Measurements from ENCODE around the gene ANXA6. TPM values are rescaled to one million over a fixed set of nuclear protein-coding genes. Genes with fewer than 3 reads are reported as not detected.

The ANXA6 gene
- total and polyA plus RNA-seq, 10 of the 15 experiments (the other 5 are each of a cell fraction or from before 2014, with no cell fraction given) = 44.0 to 571 (median 465) TPM

GRCh38 chr5:151141535-151141934 lies 16.0 kb downstream of the ANXA6 start (continued):
- TF ChIP-seq, protein P1, sequence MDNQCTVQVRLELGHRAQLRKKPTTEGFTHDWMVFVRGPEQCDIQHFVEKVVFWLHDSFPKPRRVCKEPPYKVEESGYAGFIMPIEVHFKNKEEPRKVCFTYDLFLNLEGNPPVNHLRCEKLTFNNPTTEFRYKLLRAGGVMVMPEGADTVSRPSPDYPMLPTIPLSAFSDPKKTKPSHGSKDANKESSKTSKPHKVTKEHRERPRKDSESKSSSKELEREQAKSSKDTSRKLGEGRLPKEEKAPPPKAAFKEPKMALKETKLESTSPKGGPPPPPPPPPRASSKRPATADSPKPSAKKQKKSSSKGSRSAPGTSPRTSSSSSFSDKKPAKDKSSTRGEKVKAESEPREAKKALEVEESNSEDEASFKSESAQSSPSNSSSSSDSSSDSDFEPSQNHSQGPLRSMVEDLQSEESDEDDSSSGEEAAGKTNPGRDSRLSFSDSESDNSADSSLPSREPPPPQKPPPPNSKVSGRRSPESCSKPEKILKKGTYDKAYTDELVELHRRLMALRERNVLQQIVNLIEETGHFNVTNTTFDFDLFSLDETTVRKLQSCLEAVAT (IDR thresholded peaks at IDR 0.05) = 0 out of 2 replicates have a peak, but pooled peaks have one; percentile 2
- TF ChIP-seq, protein P2, sequence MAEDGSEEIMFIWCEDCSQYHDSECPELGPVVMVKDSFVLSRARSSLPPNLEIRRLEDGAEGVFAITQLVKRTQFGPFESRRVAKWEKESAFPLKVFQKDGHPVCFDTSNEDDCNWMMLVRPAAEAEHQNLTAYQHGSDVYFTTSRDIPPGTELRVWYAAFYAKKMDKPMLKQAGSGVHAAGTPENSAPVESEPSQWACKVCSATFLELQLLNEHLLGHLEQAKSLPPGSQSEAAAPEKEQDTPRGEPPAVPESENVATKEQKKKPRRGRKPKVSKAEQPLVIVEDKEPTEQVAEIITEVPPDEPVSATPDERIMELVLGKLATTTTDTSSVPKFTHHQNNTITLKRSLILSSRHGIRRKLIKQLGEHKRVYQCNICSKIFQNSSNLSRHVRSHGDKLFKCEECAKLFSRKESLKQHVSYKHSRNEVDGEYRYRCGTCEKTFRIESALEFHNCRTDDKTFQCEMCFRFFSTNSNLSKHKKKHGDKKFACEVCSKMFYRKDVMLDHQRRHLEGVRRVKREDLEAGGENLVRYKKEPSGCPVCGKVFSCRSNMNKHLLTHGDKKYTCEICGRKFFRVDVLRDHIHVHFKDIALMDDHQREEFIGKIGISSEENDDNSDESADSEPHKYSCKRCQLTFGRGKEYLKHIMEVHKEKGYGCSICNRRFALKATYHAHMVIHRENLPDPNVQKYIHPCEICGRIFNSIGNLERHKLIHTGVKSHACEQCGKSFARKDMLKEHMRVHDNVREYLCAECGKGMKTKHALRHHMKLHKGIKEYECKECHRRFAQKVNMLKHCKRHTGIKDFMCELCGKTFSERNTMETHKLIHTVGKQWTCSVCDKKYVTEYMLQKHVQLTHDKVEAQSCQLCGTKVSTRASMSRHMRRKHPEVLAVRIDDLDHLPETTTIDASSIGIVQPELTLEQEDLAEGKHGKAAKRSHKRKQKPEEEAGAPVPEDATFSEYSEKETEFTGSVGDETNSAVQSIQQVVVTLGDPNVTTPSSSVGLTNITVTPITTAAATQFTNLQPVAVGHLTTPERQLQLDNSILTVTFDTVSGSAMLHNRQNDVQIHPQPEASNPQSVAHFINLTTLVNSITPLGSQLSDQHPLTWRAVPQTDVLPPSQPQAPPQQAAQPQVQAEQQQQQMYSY (CRISPR knock-in tag; IDR thresholded peaks at IDR 0.05) = no peak
- TF ChIP-seq KLF5 (IDR thresholded peaks at IDR 0.05; ENCODE audit: partially characterized antibody) (no peak), ZBTB33 (IDR thresholded peaks at IDR 0.05) (no peak), ZNF384 (IDR thresholded peaks at IDR 0.05; ENCODE audit: borderline replicate concordance, low read depth, low read length) (no peak), EP300 (IDR thresholded peaks at IDR 0.05; ENCODE audit: borderline replicate concordance in 1 of 2, control insufficient read depth in 1 of 2, low read depth in 2 of 2, low read length in 2 of 2) (no peak), EED (IDR thresholded peaks at IDR 0.05; ENCODE audit: low read depth) (peak; percentile 79), RELA (IDR thresholded peaks at IDR 0.05; ENCODE audit: borderline replicate concordance, partially characterized antibody) (peak; percentile 81), IRF3 (IDR thresholded peaks at IDR 0.05) (no peak), CHD4 (IDR thresholded peaks at IDR 0.05) (no peak), SUZ12 (IDR thresholded peaks at IDR 0.05; ENCODE audit: unreplicated experiment) (no peak), ETV6 (conservative IDR thresholded peaks at IDR 0.05 in 1 of 2, IDR thresholded peaks at IDR 0.05 in 1 of 2; ENCODE audit: borderline replicate concordance in 1 of 2, low read depth in 1 of 2) (no peak), POLR2AphosphoS2 (IDR thresholded peaks at IDR 0.05; ENCODE audit: low read depth, low read length) (0 out of 2 replicates have a peak, but pooled peaks have one; percentile 62), MYC (IDR thresholded peaks at IDR 0.05; ENCODE audit: insufficient read depth, insufficient read length, insufficient replicate concordance, low read length, severe bottlenecking) (no peak), HSF1 (IDR thresholded peaks at IDR 0.05; ENCODE audit: low read depth, low read length) (no peak), TCF12 (IDR thresholded peaks at IDR 0.05; ENCODE audit: low read depth, low read length) (0 out of 2 replicates have a peak, but pooled peaks have one; percentile 31), BCL11A (IDR thresholded peaks at IDR 0.05; ENCODE audit: low read depth, low read length) (0 out of 2 replicates have a peak, but pooled peaks have one; percentile 16)
- TF ChIP-seq, protein P3, sequence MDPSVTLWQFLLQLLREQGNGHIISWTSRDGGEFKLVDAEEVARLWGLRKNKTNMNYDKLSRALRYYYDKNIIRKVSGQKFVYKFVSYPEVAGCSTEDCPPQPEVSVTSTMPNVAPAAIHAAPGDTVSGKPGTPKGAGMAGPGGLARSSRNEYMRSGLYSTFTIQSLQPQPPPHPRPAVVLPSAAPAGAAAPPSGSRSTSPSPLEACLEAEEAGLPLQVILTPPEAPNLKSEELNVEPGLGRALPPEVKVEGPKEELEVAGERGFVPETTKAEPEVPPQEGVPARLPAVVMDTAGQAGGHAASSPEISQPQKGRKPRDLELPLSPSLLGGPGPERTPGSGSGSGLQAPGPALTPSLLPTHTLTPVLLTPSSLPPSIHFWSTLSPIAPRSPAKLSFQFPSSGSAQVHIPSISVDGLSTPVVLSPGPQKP (IDR thresholded peaks at IDR 0.05; ENCODE audit: low read depth, low read length) = no peak
